Effector CD8-positive, alpha-beta T cell (primary cell): Measurements from ENCODE around the gene CCSER1.

Source experiments
- DNase-seq: peaks from one replicate; lab custom pipeline; 2025; lab: John Stamatoyannopoulos, UW
- total RNA-seq, 4 experiments: gene quantifications; one replicate each; lab custom pipeline; 2026; lab: John Stamatoyannopoulos, UW

Gene CCSER1
- 0 to 0.54 (median 0.27) reads per million in 4 experiments for total RNA-seq

GRCh38 chr4:90127223-90127705, at the start of gene CCSER1:
CCSER1 (plus strand) TSS chr4:90127394.
- DNase-seq, result no peak

GRCh38 chr4:90078440-90078839, 48.8 kb upstream of the CCSER1 start:
- DNase-seq, result no peak

- DNase-seq, result no peak
These were observed 47.1 kb upstream of the CCSER1 start for GRCh38 chr4:90080116-90080515.

GRCh38 chr4:90081432-90082144, 45.6 kb upstream of the CCSER1 start:
- DNase-seq, result no peak

- no peak for DNase-seq
These were observed 44.7 kb upstream of the CCSER1 start for GRCh38 chr4:90082449-90082848.

GRCh38 chr4:90084277-90084966, 42.8 kb upstream of the CCSER1 start:
- DNase-seq, result no peak

GRCh38 chr4:90084967-90085295, 42.3 kb upstream of the CCSER1 start:
- no peak for DNase-seq

- no peak for DNase-seq
These were observed 33.7 kb upstream of the CCSER1 start for GRCh38 chr4:90093526-90093925.

GRCh38 chr4:90095000-90095399, 32.2 kb upstream of the CCSER1 start:
- no peak for DNase-seq

- no peak for DNase-seq
These were observed 27.4 kb upstream of the CCSER1 start for GRCh38 chr4:90099812-90100211.

GRCh38 chr4:90103991-90104390, 23.2 kb upstream of the CCSER1 start:
- no peak for DNase-seq

GRCh38 chr4:90105274-90105673, 21.9 kb upstream of the CCSER1 start:
- no peak for DNase-seq

GRCh38 chr4:90112715-90113114, 14.5 kb upstream of the CCSER1 start:
- no peak for DNase-seq

GRCh38 chr4:90113881-90114457, 13.2 kb upstream of the CCSER1 start:
- DNase-seq, result no peak

GRCh38 chr4:90118527-90119195, 8.5 kb upstream of the CCSER1 start:
- DNase-seq, result no peak

GRCh38 chr4:90120037-90120436, 7.2 kb upstream of the CCSER1 start:
- no peak for DNase-seq

GRCh38 chr4:90120815-90121214, 6.4 kb upstream of the CCSER1 start:
- DNase-seq, result no peak

- DNase-seq, result no peak
These were observed 5.4 kb upstream of the CCSER1 start for GRCh38 chr4:90121676-90122354.

GRCh38 chr4:90122355-90122748, 4.8 kb upstream of the CCSER1 start:
- DNase-seq, result no peak

- DNase-seq, result no peak
These were observed 2.9 kb upstream of the CCSER1 start for GRCh38 chr4:90124276-90124675.

GRCh38 chr4:90126805-90127204, 389 bp upstream of the CCSER1 start:
- DNase-seq, result no peak
